ENCODE results near the gene SPINK8. TPM values are rescaled to one million over a fixed set of nuclear protein-coding genes. Genes with fewer than 3 reads are reported as not detected.

SPINK8 gene
- total RNA-seq, 1 experiment from 2014 or later: not detected

DNA sequence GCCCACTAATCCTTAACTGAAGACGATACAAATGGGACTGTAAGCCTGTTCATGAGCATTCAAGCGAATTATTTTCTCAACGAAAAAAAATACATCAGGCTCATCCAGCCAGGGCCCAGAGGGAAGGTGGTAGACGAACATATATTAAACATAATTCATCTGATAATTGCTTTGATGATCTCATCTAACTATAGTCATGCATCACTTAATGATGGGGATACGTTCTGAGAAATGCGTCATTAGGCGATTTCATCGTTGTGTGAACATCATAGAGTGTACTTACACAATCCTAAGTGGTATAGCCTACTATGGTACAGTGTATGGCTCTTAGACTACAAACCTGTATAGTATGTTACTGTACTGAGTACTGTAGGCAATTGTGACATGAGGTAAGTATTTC lies 10.0 kb upstream of the SPINK8 start:
- Mint-ChIP-seq H3K4me3 (no peak overlapping the region), H3K27me3 (ENCODE audit: low read depth) (peaks cover 21% of the 10 kb centered on the region), H3K4me1 (no peaks in the 10 kb centered on the region), H3K9me3 (no peaks in the 10 kb centered on the region), H3K36me3 (ENCODE audit: insufficient read depth in 1 of 3, low read depth in 3 of 3) (no peaks in the 10 kb centered on the region), H3K27ac (no peak overlapping the region)
- no peaks in the 10 kb centered on the region for H3K79me1 ChIP-seq (ENCODE audit: insufficient read depth, low read depth, low read length, poor library complexity, severe bottlenecking)
- H3K4ac ChIP-seq (ENCODE audit: low read depth, low read length): no peak overlapping the region
- H2AK5ac ChIP-seq (ENCODE audit: insufficient read length, low read length): no peak overlapping the region
- H3K9me3 ChIP-seq (ENCODE audit: control insufficient read depth, low read depth, low read length): no peaks in the 10 kb centered on the region
- no peaks in the 10 kb centered on the region for H3K23me2 ChIP-seq (ENCODE audit: insufficient read length, low read depth, low read length, poor library complexity, severe bottlenecking)
- no peaks in the 10 kb centered on the region for H4K20me1 ChIP-seq (ENCODE audit: control insufficient read depth, insufficient read depth, insufficient read length)
- no peak overlapping the region for H2AFZ ChIP-seq (ENCODE audit: low read length)
- H3K14ac ChIP-seq (ENCODE audit: insufficient read depth, low read length): no peak overlapping the region
- H3K9ac ChIP-seq (ENCODE audit: extremely low read depth, insufficient read length, low read length): no peak overlapping the region
- H3K4me1 ChIP-seq (ENCODE audit: insufficient read depth, low read length): no peaks in the 10 kb centered on the region
- no peak overlapping the region for H3K27ac ChIP-seq (ENCODE audit: insufficient read length, low read depth, low read length)
- no peak overlapping the region for H2BK12ac ChIP-seq (ENCODE audit: insufficient read length, low read depth, low read length)
- H3K79me2 ChIP-seq (ENCODE audit: insufficient read depth, low read length): no peaks in the 10 kb centered on the region
- H2BK15ac ChIP-seq (ENCODE audit: low read depth, low read length): no peak overlapping the region
- no peak for DNase-seq
- no peak overlapping the region for H2BK5ac ChIP-seq (ENCODE audit: insufficient read length, low read length)
- H4K91ac ChIP-seq (ENCODE audit: insufficient read length, low read depth, low read length): no peak overlapping the region
- H3K23ac ChIP-seq (ENCODE audit: insufficient read length, low read depth, low read length): no peak overlapping the region
- H3K18ac ChIP-seq (ENCODE audit: insufficient read length, low read depth, low read length): no peak overlapping the region
- H4K8ac ChIP-seq (replicated peaks; ENCODE audit: insufficient read length, low read depth, low read length): no peak overlapping the region
- no peak overlapping the region for H3T11ph ChIP-seq (ENCODE audit: low read length)
- TF ChIP-seq, protein P1, sequence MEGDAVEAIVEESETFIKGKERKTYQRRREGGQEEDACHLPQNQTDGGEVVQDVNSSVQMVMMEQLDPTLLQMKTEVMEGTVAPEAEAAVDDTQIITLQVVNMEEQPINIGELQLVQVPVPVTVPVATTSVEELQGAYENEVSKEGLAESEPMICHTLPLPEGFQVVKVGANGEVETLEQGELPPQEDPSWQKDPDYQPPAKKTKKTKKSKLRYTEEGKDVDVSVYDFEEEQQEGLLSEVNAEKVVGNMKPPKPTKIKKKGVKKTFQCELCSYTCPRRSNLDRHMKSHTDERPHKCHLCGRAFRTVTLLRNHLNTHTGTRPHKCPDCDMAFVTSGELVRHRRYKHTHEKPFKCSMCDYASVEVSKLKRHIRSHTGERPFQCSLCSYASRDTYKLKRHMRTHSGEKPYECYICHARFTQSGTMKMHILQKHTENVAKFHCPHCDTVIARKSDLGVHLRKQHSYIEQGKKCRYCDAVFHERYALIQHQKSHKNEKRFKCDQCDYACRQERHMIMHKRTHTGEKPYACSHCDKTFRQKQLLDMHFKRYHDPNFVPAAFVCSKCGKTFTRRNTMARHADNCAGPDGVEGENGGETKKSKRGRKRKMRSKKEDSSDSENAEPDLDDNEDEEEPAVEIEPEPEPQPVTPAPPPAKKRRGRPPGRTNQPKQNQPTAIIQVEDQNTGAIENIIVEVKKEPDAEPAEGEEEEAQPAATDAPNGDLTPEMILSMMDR (conservative IDR thresholded peaks at IDR 0.05): no peak
- H2BK120ac ChIP-seq (ENCODE audit: low read depth, low read length, poor library complexity, severe bottlenecking): no peak overlapping the region
- no peak overlapping the region for H3K56ac ChIP-seq (ENCODE audit: insufficient read length, low read depth, low read length)
- no peak overlapping the region for H4K5ac ChIP-seq (ENCODE audit: insufficient read length, low read depth, low read length)
- H3K4me2 ChIP-seq (ENCODE audit: insufficient read depth, insufficient read length, low read length): no peak overlapping the region
- no peaks in the 10 kb centered on the region for H3K27me3 ChIP-seq (ENCODE audit: insufficient read depth, low read length)
- H2BK20ac ChIP-seq (ENCODE audit: low read depth, low read length, poor library complexity, severe bottlenecking): no peak overlapping the region
- WGBS (ENCODE audit: extremely low coverage, insufficient read length, low lambda C conversion rate): no CpG with 5 or more reads among the region's 8 CpGs
